Fibroblast of lung (primary cell): Measurements from ENCODE around the gene SLAIN1. TPM values are rescaled to one million over a fixed set of nuclear protein-coding genes. Genes with fewer than 3 reads are reported as not detected.

ENCODE experiments used
- DNase-seq, 2 donors: peaks; one replicate each; pipeline versions ENCODE4 v3.0.0 to v3.0.0-alpha.2; 2010; ENCODE audit warnings: low read depth in 2 of 2
- H2AFZ ChIP-seq: 2 replicates; pipeline ENCODE4 v1.5.1; 2012; ENCODE audit warnings: low read length, control low read depth, inconsistent platforms
- H3K27ac ChIP-seq: 2 replicates; pipeline ENCODE4 v1.5.1; 2011; ENCODE audit warnings: low read length, control low read depth; ENCODE audit not compliant: insufficient read depth
- H3K27me3 ChIP-seq: 2 replicates; pipeline ENCODE4 v1.5.1; 2011; ENCODE audit warnings: mild to moderate bottlenecking, low read length; ENCODE audit not compliant: control insufficient read depth, insufficient read depth
- H3K36me3 ChIP-seq: 2 replicates; pipeline ENCODE4 v1.5.1; 2011; ENCODE audit warnings: low read length; ENCODE audit not compliant: control insufficient read depth, insufficient read depth
- H3K4me1 ChIP-seq: 2 replicates; pipeline ENCODE4 v1.5.1; 2011; ENCODE audit warnings: low read length; ENCODE audit not compliant: control insufficient read depth, insufficient read depth; ENCODE audit errors: extremely low read depth
- H3K4me2 ChIP-seq: 2 replicates; pipeline ENCODE4 v1.5.1; 2011; ENCODE audit warnings: low read length, control low read depth; ENCODE audit not compliant: insufficient read depth; ENCODE audit errors: extremely low read depth
- H3K4me3 ChIP-seq, 4 experiments: fragments of 200-600 bp in 1 of 4; sonication (generic) in 1 of 4; replicated peaks in 1 of 4; 2 replicates each; pipeline ENCODE4 v1.5.1; 2011 to 2016; ENCODE audit warnings: low read length in 4 of 4, low read depth in 3 of 4, mild to moderate bottlenecking in 3 of 4, control low read depth in 2 of 4, inconsistent platforms in 1 of 4, mixed read lengths in 1 of 4; ENCODE audit not compliant: insufficient read depth in 1 of 4; ENCODE audit errors: control extremely low read depth in 1 of 4
- H3K79me2 ChIP-seq: 2 replicates; pipeline ENCODE4 v1.5.1; 2012; ENCODE audit warnings: mild to moderate bottlenecking, low read length, inconsistent platforms; ENCODE audit not compliant: control insufficient read depth, insufficient read depth
- H3K9ac ChIP-seq: 2 replicates; pipeline ENCODE4 v1.5.1; 2011; ENCODE audit warnings: mild to moderate bottlenecking, low read length, control low read depth; ENCODE audit not compliant: insufficient read depth
- H3K9me3 ChIP-seq: 2 replicates; pipeline ENCODE4 v1.5.1; 2012; ENCODE audit warnings: low read depth, low read length; ENCODE audit not compliant: control insufficient read depth, insufficient read depth
- H4K20me1 ChIP-seq: 2 replicates; pipeline ENCODE4 v1.5.1; 2011; ENCODE audit warnings: low read length; ENCODE audit not compliant: control insufficient read depth, insufficient read depth; ENCODE audit errors: extremely low read depth
- CTCF ChIP-seq, 2 donors: IDR thresholded peaks in 1 of 2; conservative IDR thresholded peaks in 1 of 2; 1 replicate in 1 of 2; 2 replicates in 1 of 2; pipeline ENCODE4 v1.5.1; 2011 to 2012; ENCODE audit warnings: low read length in 2 of 2, control low read depth in 1 of 2, inconsistent platforms in 1 of 2, low read depth in 1 of 2, mild to moderate bottlenecking in 1 of 2
- EZH2 ChIP-seq: IDR thresholded peaks from 2 replicates; pipeline ENCODE4 v1.5.1; 2012; ENCODE audit warnings: low read length, control low read depth, mild to moderate bottlenecking; ENCODE audit errors: missing control alignments
- polyA plus RNA-seq, 2 donors: library from polyadenylated mRNA; depleted of rRNA in 1 of 2; stranded (reverse) in 1 of 2; unstranded in 1 of 2; fragments of >200 nt; gene quantifications; 2 replicates each; pipeline ENCODE4 v1.2.1, GENCODE V29; 2011 to 2012; ENCODE audit warnings: missing spikeins in 1 of 2
- total RNA-seq: library from RNA; depleted of rRNA; stranded (reverse); fragments of >200 nt; gene quantifications from 2 replicates; pipeline ENCODE4 v1.2.1, GENCODE V29; 2014

Gene SLAIN1
- total and polyA plus RNA-seq, 2 donors (not counting 1 experiment from before 2014, with no cell fraction given), result 0.54 to 2.6 TPM

GRCh38 chr13:77702366-77702765 is 4.9 kb downstream of the SLAIN1 start:
- no peak for TF ChIP-seq CTCF (conservative IDR thresholded peaks at IDR 0.05 in 1 of 2, IDR thresholded peaks at IDR 0.05 in 1 of 2; ENCODE audit: low read depth in 1 of 2, low read length in 2 of 2)
- TF ChIP-seq EZH2, result no peak
- H3K79me2 ChIP-seq, result no peaks in the 10 kb centered on the region
- no peak for DNase-seq
- H3K9me3 ChIP-seq, result no peaks in the 10 kb centered on the region
- H3K27ac ChIP-seq, result no peak overlapping the region
- H4K20me1 ChIP-seq, result no peaks in the 10 kb centered on the region
- no peak overlapping the region for H3K4me3 ChIP-seq
- peaks cover 3% of the 10 kb centered on the region for H3K27me3 ChIP-seq
- no peaks in the 10 kb centered on the region for H3K4me1 ChIP-seq
- H3K36me3 ChIP-seq, result no peaks in the 10 kb centered on the region
- no peak overlapping the region for H2AFZ ChIP-seq
- H3K9ac ChIP-seq, result no peak overlapping the region
- no peak overlapping the region for H3K4me2 ChIP-seq

- no peaks in the 10 kb centered on the region for H3K36me3 ChIP-seq
- no peak overlapping the region for H3K27ac ChIP-seq
- H3K4me1 ChIP-seq, result no peaks in the 10 kb centered on the region
- H3K4me3 ChIP-seq, result no peak overlapping the region
- TF ChIP-seq EZH2 (no peak), CTCF (conservative IDR thresholded peaks at IDR 0.05 in 1 of 2, IDR thresholded peaks at IDR 0.05 in 1 of 2; ENCODE audit: low read depth in 1 of 2, low read length in 2 of 2) (no peak)
- H3K4me2 ChIP-seq, result no peak overlapping the region
- H2AFZ ChIP-seq, result no peak overlapping the region
- peaks cover 3% of the 10 kb centered on the region for H3K27me3 ChIP-seq
- H4K20me1 ChIP-seq, result no peaks in the 10 kb centered on the region
- no peaks in the 10 kb centered on the region for H3K9me3 ChIP-seq
- DNase-seq, result no peak
- no peak overlapping the region for H3K9ac ChIP-seq
- no peaks in the 10 kb centered on the region for H3K79me2 ChIP-seq
Measured at GRCh38 chr13:77703408-77703807, 5.9 kb downstream of the SLAIN1 start.

GRCh38 chr13:77714119-77714755 is 16.8 kb downstream of the SLAIN1 start:
- H3K79me2 ChIP-seq, result no peaks in the 10 kb centered on the region
- H2AFZ ChIP-seq, result no peak overlapping the region
- no peak overlapping the region for H3K4me3 ChIP-seq
- no peak overlapping the region for H3K27ac ChIP-seq
- no peaks in the 10 kb centered on the region for H3K36me3 ChIP-seq
- H4K20me1 ChIP-seq, result no peaks in the 10 kb centered on the region
- H3K9ac ChIP-seq, result no peak overlapping the region
- no peak overlapping the region for H3K4me2 ChIP-seq
- TF ChIP-seq EZH2, result no peak
- TF ChIP-seq CTCF (conservative IDR thresholded peaks at IDR 0.05 in 1 of 2, IDR thresholded peaks at IDR 0.05 in 1 of 2; ENCODE audit: low read depth in 1 of 2, low read length in 2 of 2), result no peak
- no peak for DNase-seq
- H3K4me1 ChIP-seq, result no peaks in the 10 kb centered on the region
- no peaks in the 10 kb centered on the region for H3K9me3 ChIP-seq
- H3K27me3 ChIP-seq, result no peaks in the 10 kb centered on the region
